IMR-90 (cell line): Measurements from ENCODE around the gene HAUS5. TPM values are rescaled to one million over a fixed set of nuclear protein-coding genes. Genes with fewer than 3 reads are reported as not detected.

Source experiments
- ATAC-seq: fragments of 200-7000 bp; cut with Tn5 transposase; 2 replicates; pipeline ENCODE4 v1.9.1; 2020; ENCODE audit warnings: low read depth, mild to moderate bottlenecking, moderate library complexity
- BruUV-seq: library from RNA; stranded (reverse); fragments of 400-500 nt; replicated peaks from 2 replicates; lab custom pipeline; 2021; lab: Mats Ljungman, UMichigan
- CTCF ChIA-PET: fragments of 300-600 bp; formaldehyde crosslinking; extraction: SDS; loops from one replicate; lab custom pipeline; 2021; ENCODE audit warnings: antibody characterized with exemption; lab: Yijun Ruan, JAX
- POLR2A ChIA-PET: fragments of 300-600 bp; sonication (Branson Sonifier 250); formaldehyde crosslinking; loops from one replicate; lab custom pipeline; 2022; ENCODE audit warnings: antibody characterized with exemption; ENCODE audit not compliant: unreplicated experiment; lab: Charles Lee
- DNase-seq: peaks from one replicate; pipeline ENCODE4 v3.0.0; 2013
- H2AFZ ChIP-seq: replicated peaks from 2 replicates; pipeline ENCODE3; 2013; ENCODE audit warnings: low read length, mild to moderate bottlenecking; ENCODE audit not compliant: poor library complexity
- H2AK5ac ChIP-seq: 2 replicates; pipeline ENCODE4 v1.6.1; 2013; ENCODE audit warnings: low read depth, low read length, inconsistent platforms
- H2AK9ac ChIP-seq: replicated peaks from 2 replicates; pipeline ENCODE3; 2013; ENCODE audit warnings: mild to moderate bottlenecking, low read depth, low read length, moderate library complexity; ENCODE audit not compliant: poor library complexity
- H2BK120ac ChIP-seq: 2 replicates; pipeline ENCODE4 v1.6.1; 2013; ENCODE audit warnings: low read depth, low read length, inconsistent platforms
- H2BK15ac ChIP-seq: 3 replicates; pipeline ENCODE4 v1.6.1; 2013; ENCODE audit warnings: low read depth, low read length, inconsistent platforms
- H2BK20ac ChIP-seq: 2 replicates; pipeline ENCODE4 v1.6.1; 2013; ENCODE audit warnings: low read depth, mild to moderate bottlenecking, inconsistent platforms, low read length, moderate library complexity
- H2BK5ac ChIP-seq: 2 replicates; pipeline ENCODE4 v1.6.1; 2013; ENCODE audit warnings: mild to moderate bottlenecking, low read depth, low read length, inconsistent platforms; ENCODE audit not compliant: poor library complexity, severe bottlenecking
- H3K14ac ChIP-seq: replicated peaks from 2 replicates; pipeline ENCODE4 v1.6.1; 2013; ENCODE audit warnings: low read depth, low read length, inconsistent platforms
- H3K18ac ChIP-seq: 2 replicates; pipeline ENCODE4 v1.6.1; 2013; ENCODE audit warnings: low read depth, low read length, control low read depth
- H3K23ac ChIP-seq: 2 replicates; pipeline ENCODE4 v1.6.1; 2013; ENCODE audit warnings: low read depth, low read length, inconsistent platforms
- H3K27ac ChIP-seq: 2 replicates; pipeline ENCODE4 v1.5.1; 2013; ENCODE audit warnings: mild to moderate bottlenecking, control low read depth, low read length; ENCODE audit not compliant: insufficient read depth
- H3K27me3 ChIP-seq: 2 replicates; pipeline ENCODE4 v1.6.1; 2013; ENCODE audit warnings: low read length; ENCODE audit not compliant: control insufficient read depth, insufficient read depth
- H3K36me3 ChIP-seq: 2 replicates; pipeline ENCODE4 v1.6.1; 2013; ENCODE audit warnings: low read length, mixed read lengths; ENCODE audit not compliant: control insufficient read depth, insufficient read depth
- H3K4ac ChIP-seq: 2 replicates; pipeline ENCODE4 v1.6.1; 2013; ENCODE audit warnings: low read depth, low read length, inconsistent platforms
- H3K4me1 ChIP-seq: 2 replicates; pipeline ENCODE4 v1.6.1; 2013; ENCODE audit warnings: low read length, mixed read lengths; ENCODE audit not compliant: control insufficient read depth, insufficient read depth
- H3K4me2 ChIP-seq: 2 replicates; pipeline ENCODE4 v1.6.1; 2013; ENCODE audit warnings: low read depth, mild to moderate bottlenecking, control low read depth, low read length, moderate library complexity
- H3K4me3 ChIP-seq: 2 replicates; pipeline ENCODE4 v1.5.1; 2013; ENCODE audit warnings: low read depth, mild to moderate bottlenecking, control low read depth, low read length, moderate library complexity; ENCODE audit not compliant: insufficient read depth
- H3K56ac ChIP-seq: 2 replicates; pipeline ENCODE4 v1.6.1; 2013; ENCODE audit warnings: low read length, inconsistent platforms; ENCODE audit not compliant: insufficient read depth; ENCODE audit errors: extremely low read depth
- H3K79me1 ChIP-seq, 2 experiments: 2 replicates each; pipeline ENCODE4 v1.6.1; 2013; ENCODE audit warnings: low read length in 2 of 2, inconsistent platforms in 1 of 2, low read depth in 1 of 2
- H3K9ac ChIP-seq: 2 replicates; pipeline ENCODE4 v1.6.1; 2013; ENCODE audit warnings: low read depth, low read length, control low read depth
- H3K9me1 ChIP-seq: 2 replicates; pipeline ENCODE4 v1.6.1; 2013; ENCODE audit warnings: low read length, inconsistent platforms; ENCODE audit not compliant: insufficient read depth
- H3K9me3 ChIP-seq: 2 replicates; pipeline ENCODE4 v1.6.1; 2013; ENCODE audit warnings: low read length; ENCODE audit not compliant: control insufficient read depth, insufficient read depth
- H4K20me1 ChIP-seq: 2 replicates; pipeline ENCODE4 v1.6.1; 2013; ENCODE audit warnings: low read length, inconsistent platforms; ENCODE audit not compliant: insufficient read depth
- H4K5ac ChIP-seq: 2 replicates; pipeline ENCODE4 v1.6.1; 2013; ENCODE audit warnings: mild to moderate bottlenecking, low read depth, low read length, control low read depth
- H4K8ac ChIP-seq, 2 experiments: 2 replicates each; pipeline ENCODE4 v1.6.1; 2013; ENCODE audit warnings: low read depth in 2 of 2, low read length in 2 of 2, control low read depth in 1 of 2, inconsistent platforms in 1 of 2
- H4K91ac ChIP-seq: 2 replicates; pipeline ENCODE4 v1.6.1; 2013; ENCODE audit warnings: low read depth, low read length, inconsistent platforms; ENCODE audit not compliant: insufficient read depth
- BHLHE40 ChIP-seq: fragments of 150-350 bp; IDR thresholded peaks from 2 replicates; pipeline ENCODE4 v1.6.1; 2016; ENCODE audit warnings: mild to moderate bottlenecking, low read depth, low read length
- MXI1 ChIP-seq: IDR thresholded peaks from 2 replicates; pipeline ENCODE4 v1.6.1; 2012; ENCODE audit warnings: low read depth, mild to moderate bottlenecking, low read length, moderate library complexity, borderline replicate concordance
- POLR2A ChIP-seq: IDR thresholded peaks from 2 replicates; pipeline ENCODE4 v1.6.1; 2012; ENCODE audit warnings: mild to moderate bottlenecking, low read depth, low read length
- RAD21 ChIP-seq: IDR thresholded peaks from 2 replicates; pipeline ENCODE4 v1.6.1; 2012; ENCODE audit warnings: low read length, improper control_type of control experiment
- RCOR1 ChIP-seq: IDR thresholded peaks from 2 replicates; pipeline ENCODE4 v1.6.1; 2012; ENCODE audit warnings: mild to moderate bottlenecking, low read length, improper control_type of control experiment; ENCODE audit not compliant: insufficient replicate concordance
- RFX5 ChIP-seq: IDR thresholded peaks from 2 replicates; pipeline ENCODE4 v1.8.0; 2012; ENCODE audit warnings: low read depth, mild to moderate bottlenecking, low read length, moderate library complexity
- WGBS, 2 experiments: methylation state at CpG; one replicate each; pipeline versions ENCODE4 v1.1.5 to v1.1.7; 2013; ENCODE audit warnings: missing lambda C conversion rate in 2 of 2; ENCODE audit not compliant: insufficient read length in 1 of 2; ENCODE audit errors: extremely low coverage in 2 of 2; 5-methylcytosine and 5-hydroxymethylcytosine counted together
- dilution Hi-C: fragments of 300-500 bp; cut with HindIII; formaldehyde crosslinking; loops from one replicate; pipeline ENCODE4 v1.14.3; 2018; ENCODE audit warnings: low sequenced_read_pairs; ENCODE audit not compliant: unreplicated experiment
- in situ Hi-C: fragments of 300-500 bp; cut with MboI; formaldehyde crosslinking; loops from 3 replicates; pipeline ENCODE4 v1.14.3; 2019; ENCODE audit warnings: low sequenced_read_pairs, inconsistent platforms, mixed read lengths
- intact Hi-C: fragments of 100-400 bp; cut with micrococcal nuclease; formaldehyde crosslinking; loops from 2 replicates; pipeline ENCODE4 v1.10.0; 2022
- polyA plus RNA-seq, 3 experiments: library from polyadenylated mRNA; depleted of rRNA; stranded (reverse); fragments of >200 nt; gene quantifications; 2 replicates each; pipeline ENCODE4 v1.2.3, GENCODE V29; 2012; ENCODE audit warnings: low replicate concordance in 1 of 3
- total RNA-seq: library from RNA; depleted of rRNA; stranded (reverse); fragments of >200 nt; gene quantifications from 2 replicates; pipeline ENCODE4 v1.2.3, GENCODE V29; 2012

HAUS5 gene
- total and polyA plus RNA-seq, 2 of the 4 experiments (the other 2 are of a cell fraction), result 3.4 to 6.2 TPM

DNA sequence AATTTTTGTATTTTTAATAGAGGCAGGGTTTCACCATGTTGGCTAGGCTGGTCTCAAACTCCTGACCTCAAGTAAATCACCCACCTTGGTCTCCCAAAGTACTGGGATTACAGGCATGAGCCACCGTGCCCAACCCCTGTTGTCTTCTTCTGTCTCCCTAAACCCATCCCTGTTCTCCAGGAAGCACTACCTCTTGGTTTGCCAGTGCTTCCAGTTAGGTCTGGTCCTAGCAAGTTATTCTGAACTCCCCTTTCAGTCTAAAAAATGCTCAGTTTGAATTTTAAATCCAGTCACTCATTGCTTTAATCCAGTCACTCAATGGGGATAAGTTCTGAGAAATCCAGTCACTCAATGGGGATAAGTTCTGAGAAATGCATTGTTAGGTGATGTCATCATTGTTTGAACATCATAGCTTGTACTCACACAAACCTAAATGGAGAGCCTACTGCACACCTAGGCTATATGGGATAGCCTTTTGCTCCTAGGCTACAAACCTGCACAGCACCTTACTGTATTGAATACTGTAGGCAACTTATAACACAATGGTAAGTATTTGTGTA is 41.0 kb upstream of the HAUS5 start:
- H3K14ac ChIP-seq, result no peak overlapping the region
- H3K56ac ChIP-seq, result no peak overlapping the region
- no peaks in the 10 kb centered on the region for H3K36me3 ChIP-seq
- TF ChIP-seq RFX5, result no peak
- no peak for TF ChIP-seq BHLHE40
- no peak for TF ChIP-seq RCOR1
- TF ChIP-seq MXI1, result no peak
- TF ChIP-seq POLR2A, result no peak
- no peak for TF ChIP-seq RAD21
- in situ Hi-C loops, result no loop called here
- no peak overlapping the region for H2BK20ac ChIP-seq
- peaks cover 9% of the 10 kb centered on the region for H3K27me3 ChIP-seq
- intact Hi-C loops, result no loop called here
- no peak for DNase-seq
- BruUV-seq, result no TSS peak
- H2AK9ac ChIP-seq, result no peak overlapping the region
- H4K91ac ChIP-seq, result no peak overlapping the region
- POLR2A ChIA-PET, result no interaction called here
- H3K4me3 ChIP-seq, result no peak overlapping the region
- no peaks in the 10 kb centered on the region for H3K9me1 ChIP-seq
- H3K79me1 ChIP-seq, result no peaks in the 10 kb centered on the region
- no peak overlapping the region for H3K4me2 ChIP-seq
- H4K8ac ChIP-seq, result no peak overlapping the region
- H2BK5ac ChIP-seq, result no peak overlapping the region
- no peak overlapping the region for H3K9ac ChIP-seq
- ATAC-seq, result no peak
- H4K5ac ChIP-seq, result no peak overlapping the region
- no peak overlapping the region for H2BK15ac ChIP-seq
- no peak overlapping the region for H2AFZ ChIP-seq
- no peak overlapping the region for H3K23ac ChIP-seq
- CTCF ChIA-PET, result no interaction called here
- no peak overlapping the region for H3K4ac ChIP-seq
- H3K9me3 ChIP-seq, result peaks cover 7% of the 10 kb centered on the region
- H3K27ac ChIP-seq, result no peak overlapping the region
- H2AK5ac ChIP-seq, result no peak overlapping the region
- no peak overlapping the region for H3K18ac ChIP-seq
- 67% methylated on average over 1 of the region's 1 CpG; no CpG with 5 or more reads in 1 of the 2 experiments for WGBS, 2 experiments
- H4K20me1 ChIP-seq, result no peaks in the 10 kb centered on the region
- dilution Hi-C loops, result no loop called here
- H3K4me1 ChIP-seq, result no peaks in the 10 kb centered on the region
- H2BK120ac ChIP-seq, result no peak overlapping the region
